ENCODE data around the gene COL7A1. TPM values are rescaled to one million over a fixed set of nuclear protein-coding genes. Genes with fewer than 3 reads are reported as not detected.
A peak's percentile ranks its signal among the peaks of the same experiment; 100 is the strongest.

COL7A1 gene
- total and polyA plus RNA-seq, 2 experiments from 2014 or later: 4.0 to 7.9 TPM

DNA sequence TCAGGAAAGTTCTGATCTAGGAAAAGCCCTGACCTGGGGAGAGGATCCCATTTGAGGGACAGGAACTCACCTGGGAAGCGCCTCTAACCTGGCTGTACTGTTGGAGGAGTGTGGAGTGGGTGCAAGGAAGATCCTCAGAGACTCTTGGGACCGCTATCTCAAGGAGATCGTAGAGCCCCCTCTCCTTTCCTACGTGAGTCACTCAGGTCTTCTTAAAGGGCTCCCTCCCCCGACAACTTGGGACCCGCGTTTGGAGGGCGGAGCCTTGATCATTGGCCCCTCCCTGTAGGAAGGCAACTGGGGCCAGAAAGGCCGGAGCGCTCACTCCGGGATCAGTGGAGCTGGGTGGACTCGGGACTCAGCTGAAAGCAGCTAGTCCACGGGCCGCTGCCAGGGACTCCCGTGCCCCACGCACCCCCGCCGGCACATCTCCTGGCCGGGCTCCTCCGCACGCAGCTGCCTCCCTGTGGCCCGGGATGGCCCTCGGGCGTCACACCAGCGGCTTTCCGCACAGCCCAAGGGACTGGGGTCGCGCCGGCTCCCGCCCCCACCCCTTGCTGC is 39.6 kb upstream of the COL7A1 start:
- peaks cover 35% of the 10 kb centered on the region for H3K36me3 Mint-ChIP-seq (ENCODE audit: low read depth)
- no peak for TF ChIP-seq STAT1 (IDR thresholded peaks at IDR 0.05; ENCODE audit: unreplicated experiment)
- TF ChIP-seq NANOG (IDR thresholded peaks at IDR 0.05; ENCODE audit: borderline replicate concordance): no peak
- TF ChIP-seq CTCF (conservative IDR thresholded peaks at IDR 0.05; ENCODE audit: low read depth in 2 of 2): no peak
- no peak for TF ChIP-seq CREB1 (CRISPR knock-in tag; IDR thresholded peaks at IDR 0.05; ENCODE audit: low read depth)
- no peak for TF ChIP-seq EZH2phosphoT487 (IDR thresholded peaks at IDR 0.05; ENCODE audit: unreplicated experiment)
- TF ChIP-seq, protein P1, sequence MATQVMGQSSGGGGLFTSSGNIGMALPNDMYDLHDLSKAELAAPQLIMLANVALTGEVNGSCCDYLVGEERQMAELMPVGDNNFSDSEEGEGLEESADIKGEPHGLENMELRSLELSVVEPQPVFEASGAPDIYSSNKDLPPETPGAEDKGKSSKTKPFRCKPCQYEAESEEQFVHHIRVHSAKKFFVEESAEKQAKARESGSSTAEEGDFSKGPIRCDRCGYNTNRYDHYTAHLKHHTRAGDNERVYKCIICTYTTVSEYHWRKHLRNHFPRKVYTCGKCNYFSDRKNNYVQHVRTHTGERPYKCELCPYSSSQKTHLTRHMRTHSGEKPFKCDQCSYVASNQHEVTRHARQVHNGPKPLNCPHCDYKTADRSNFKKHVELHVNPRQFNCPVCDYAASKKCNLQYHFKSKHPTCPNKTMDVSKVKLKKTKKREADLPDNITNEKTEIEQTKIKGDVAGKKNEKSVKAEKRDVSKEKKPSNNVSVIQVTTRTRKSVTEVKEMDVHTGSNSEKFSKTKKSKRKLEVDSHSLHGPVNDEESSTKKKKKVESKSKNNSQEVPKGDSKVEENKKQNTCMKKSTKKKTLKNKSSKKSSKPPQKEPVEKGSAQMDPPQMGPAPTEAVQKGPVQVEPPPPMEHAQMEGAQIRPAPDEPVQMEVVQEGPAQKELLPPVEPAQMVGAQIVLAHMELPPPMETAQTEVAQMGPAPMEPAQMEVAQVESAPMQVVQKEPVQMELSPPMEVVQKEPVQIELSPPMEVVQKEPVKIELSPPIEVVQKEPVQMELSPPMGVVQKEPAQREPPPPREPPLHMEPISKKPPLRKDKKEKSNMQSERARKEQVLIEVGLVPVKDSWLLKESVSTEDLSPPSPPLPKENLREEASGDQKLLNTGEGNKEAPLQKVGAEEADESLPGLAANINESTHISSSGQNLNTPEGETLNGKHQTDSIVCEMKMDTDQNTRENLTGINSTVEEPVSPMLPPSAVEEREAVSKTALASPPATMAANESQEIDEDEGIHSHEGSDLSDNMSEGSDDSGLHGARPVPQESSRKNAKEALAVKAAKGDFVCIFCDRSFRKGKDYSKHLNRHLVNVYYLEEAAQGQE (IDR thresholded peaks at IDR 0.05; ENCODE audit: unreplicated experiment): no peak
- no peak for TF ChIP-seq ZNF462 (CRISPR knock-in tag; IDR thresholded peaks at IDR 0.05)
- no peak; the same call in 1 of the 2 replicates for TF ChIP-seq POLR2AphosphoS5 (IDR thresholded peaks at IDR 0.05; ENCODE audit: low read depth)
- TF ChIP-seq EZH2 (IDR thresholded peaks at IDR 0.05; ENCODE audit: low read depth, unreplicated experiment): no peak
- no peak for TF ChIP-seq JUNB (IDR thresholded peaks at IDR 0.05; ENCODE audit: unreplicated experiment)
- peaks cover 15% of the 10 kb centered on the region for H3K27me3 Mint-ChIP-seq (ENCODE audit: insufficient read depth, low read depth, poor library complexity)
- H3K4me1 Mint-ChIP-seq: peaks cover 33% of the 10 kb centered on the region
- ATAC-seq (peak; percentile 49), DNase-seq (ENCODE audit: low spot score) (peak; percentile 78)
- Histone ChIP-seq H3K4me1 (ENCODE audit: insufficient read depth) (peaks cover 12% of the 10 kb centered on the region), H3K9me2 (ENCODE audit: insufficient read depth) (no peaks in the 10 kb centered on the region), H3K36me3 (ENCODE audit: insufficient read depth) (peaks cover 4% of the 10 kb centered on the region; the same call in 1 of the 2 replicates), H3K4me3 (peak overlapping the region; percentile 93), H3K27ac (ENCODE audit: low read depth) (0 out of 2 replicates have a peak overlapping the region, but pooled peaks have one; percentile 26), H3K79me2 (replicated peaks; ENCODE audit: insufficient read depth) (peaks cover 10% of the 10 kb centered on the region), H3K27me3 (ENCODE audit: insufficient read depth) (no peaks in the 10 kb centered on the region), H3F3A (replicated peaks; ENCODE audit: low read depth) (peaks cover 3% of the 10 kb centered on the region; the same call in 1 of the 2 replicates), H3K4me2 (peak overlapping the region; percentile 90), H4K20me1 (replicated peaks; ENCODE audit: insufficient read depth) (peaks cover 5% of the 10 kb centered on the region), H2AFZ (peak overlapping the region; percentile 84; the same call in 1 of the 2 replicates)
- H3K4me3 Mint-ChIP-seq: peak overlapping the region; percentile 89
- H3K9me3 Mint-ChIP-seq: no peaks in the 10 kb centered on the region
- no peak overlapping the region; the same call in 1 of the 2 replicates for H3K27ac Mint-ChIP-seq
